ENCODE results near the gene RASSF10.

RASSF10 gene

GRCh38 chr11:13000116-13000515 lies 9.0 kb upstream of the RASSF10 start:
- no peak for TF ChIP-seq CTCF (IDR thresholded peaks at IDR 0.05; ENCODE audit: borderline replicate concordance, insufficient read depth, low read depth, low read length)
- H3K4me3 ChIP-seq (ENCODE audit: low read depth, low read length), result no peak overlapping the region

GRCh38 chr11:13000721-13001120 lies 8.4 kb upstream of the RASSF10 start:
- TF ChIP-seq CTCF (IDR thresholded peaks at IDR 0.05; ENCODE audit: borderline replicate concordance, insufficient read depth, low read depth, low read length), result no peak
- no peak overlapping the region for H3K4me3 ChIP-seq (ENCODE audit: low read depth, low read length)

- no peak for TF ChIP-seq CTCF (IDR thresholded peaks at IDR 0.05; ENCODE audit: borderline replicate concordance, insufficient read depth, low read depth, low read length)
- H3K4me3 ChIP-seq (ENCODE audit: low read depth, low read length), result no peak overlapping the region
Measured at GRCh38 chr11:13003736-13004493, 5.2 kb upstream of the RASSF10 start.

- no peak overlapping the region for H3K4me3 ChIP-seq (ENCODE audit: low read depth, low read length)
- TF ChIP-seq CTCF (IDR thresholded peaks at IDR 0.05; ENCODE audit: borderline replicate concordance, insufficient read depth, low read depth, low read length), result no peak
Measured at GRCh38 chr11:13007182-13008060, 1.7 kb upstream of the RASSF10 start.

GRCh38 chr11:13008061-13008435 lies 1.1 kb upstream of the RASSF10 start:
- no peak for TF ChIP-seq CTCF (IDR thresholded peaks at IDR 0.05; ENCODE audit: borderline replicate concordance, insufficient read depth, low read depth, low read length)
- no peak overlapping the region for H3K4me3 ChIP-seq (ENCODE audit: low read depth, low read length)

- no peak for TF ChIP-seq CTCF (IDR thresholded peaks at IDR 0.05; ENCODE audit: borderline replicate concordance, insufficient read depth, low read depth, low read length)
- no peak overlapping the region for H3K4me3 ChIP-seq (ENCODE audit: low read depth, low read length)
Measured at GRCh38 chr11:13009476-13009920, 382 bp downstream of the RASSF10 start.
